ENCODE results near the gene MAS1L. TPM values are rescaled to one million over a fixed set of nuclear protein-coding genes. Genes with fewer than 3 reads are reported as not detected.

Gene MAS1L
- total RNA-seq, 1 experiment from 2014 or later: not detected

DNA sequence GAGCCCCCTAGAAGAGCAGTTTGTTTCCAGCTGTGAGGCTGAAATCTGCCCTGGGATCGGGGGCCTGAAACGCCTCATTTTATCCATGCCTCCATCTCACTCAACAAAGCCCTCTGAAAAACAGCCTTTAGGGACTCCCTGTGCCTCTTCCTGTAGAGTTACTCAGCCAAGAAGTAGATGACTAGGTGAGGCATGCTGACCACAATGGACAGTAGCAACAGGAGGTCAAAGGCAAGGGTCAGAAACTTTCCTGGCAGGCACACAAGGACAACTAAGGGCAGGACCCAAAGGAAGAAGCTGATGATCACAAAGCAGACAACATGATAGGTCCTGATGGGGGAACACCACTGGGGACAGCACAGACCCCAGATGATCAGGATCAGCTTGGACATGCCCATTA, 12.8 kb downstream of the MAS1L start:
- H3K9me3 Mint-ChIP-seq (ENCODE audit: unreplicated experiment): no peaks in the 10 kb centered on the region
- H3K36me3 Mint-ChIP-seq (ENCODE audit: insufficient read depth, unreplicated experiment): peaks cover 9% of the 10 kb centered on the region
- no peak overlapping the region for H3K4me3 Mint-ChIP-seq (ENCODE audit: unreplicated experiment)
- TF ChIP-seq, protein P1, sequence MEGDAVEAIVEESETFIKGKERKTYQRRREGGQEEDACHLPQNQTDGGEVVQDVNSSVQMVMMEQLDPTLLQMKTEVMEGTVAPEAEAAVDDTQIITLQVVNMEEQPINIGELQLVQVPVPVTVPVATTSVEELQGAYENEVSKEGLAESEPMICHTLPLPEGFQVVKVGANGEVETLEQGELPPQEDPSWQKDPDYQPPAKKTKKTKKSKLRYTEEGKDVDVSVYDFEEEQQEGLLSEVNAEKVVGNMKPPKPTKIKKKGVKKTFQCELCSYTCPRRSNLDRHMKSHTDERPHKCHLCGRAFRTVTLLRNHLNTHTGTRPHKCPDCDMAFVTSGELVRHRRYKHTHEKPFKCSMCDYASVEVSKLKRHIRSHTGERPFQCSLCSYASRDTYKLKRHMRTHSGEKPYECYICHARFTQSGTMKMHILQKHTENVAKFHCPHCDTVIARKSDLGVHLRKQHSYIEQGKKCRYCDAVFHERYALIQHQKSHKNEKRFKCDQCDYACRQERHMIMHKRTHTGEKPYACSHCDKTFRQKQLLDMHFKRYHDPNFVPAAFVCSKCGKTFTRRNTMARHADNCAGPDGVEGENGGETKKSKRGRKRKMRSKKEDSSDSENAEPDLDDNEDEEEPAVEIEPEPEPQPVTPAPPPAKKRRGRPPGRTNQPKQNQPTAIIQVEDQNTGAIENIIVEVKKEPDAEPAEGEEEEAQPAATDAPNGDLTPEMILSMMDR (IDR thresholded peaks at IDR 0.05; ENCODE audit: unreplicated experiment): no peak
- H3K27ac Mint-ChIP-seq (ENCODE audit: low read depth, unreplicated experiment): no peak overlapping the region
- BruUV-seq (replicated peaks): no TSS peak
- DNase-seq (ENCODE audit: unreplicated experiment): no peak
- H3K27me3 Mint-ChIP-seq (ENCODE audit: insufficient read depth, unreplicated experiment): peaks cover 16% of the 10 kb centered on the region
- intact Hi-C loops (cut with micrococcal nuclease): no loop called here
- H3K4me1 Mint-ChIP-seq (ENCODE audit: insufficient read depth, unreplicated experiment): no peaks in the 10 kb centered on the region
- POLR2A ChIA-PET: no interaction called here
- CTCF ChIA-PET: no interaction called here

DNA sequence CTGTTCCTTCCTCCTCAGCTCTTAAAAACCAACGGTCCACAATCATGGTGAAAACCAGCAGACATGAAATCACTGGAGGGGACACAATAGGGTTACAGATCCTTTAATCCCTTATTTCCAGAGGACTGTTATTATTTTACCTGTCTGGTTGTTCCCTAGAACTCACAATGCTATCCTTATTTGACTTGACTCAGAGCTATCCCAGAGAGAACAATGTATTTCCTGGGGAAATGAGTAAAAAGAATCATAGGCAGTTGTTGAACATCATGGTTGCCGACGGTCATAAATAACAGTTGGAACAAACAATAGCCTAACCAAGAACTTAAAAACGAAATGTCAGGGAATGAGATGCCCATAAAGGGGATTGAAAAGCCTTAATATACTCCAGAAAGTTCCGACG, 21.5 kb downstream of the MAS1L start:
- no peak overlapping the region for H3K4me3 Mint-ChIP-seq (ENCODE audit: unreplicated experiment)
- H3K27me3 Mint-ChIP-seq (ENCODE audit: insufficient read depth, unreplicated experiment): peaks cover 70% of the 10 kb centered on the region
- TF ChIP-seq, protein P1 (IDR thresholded peaks at IDR 0.05; ENCODE audit: unreplicated experiment): no peak
- POLR2A ChIA-PET: interaction anchor here (0.8 kb wide), 1 partner anchor 51 kb away, joined by 3 read pairs; no protein-coding TSS in a partner anchor
- BruUV-seq (replicated peaks): no TSS peak
- no peak overlapping the region for H3K27ac Mint-ChIP-seq (ENCODE audit: low read depth, unreplicated experiment)
- DNase-seq (ENCODE audit: unreplicated experiment): no peak
- H3K36me3 Mint-ChIP-seq (ENCODE audit: insufficient read depth, unreplicated experiment): no peaks in the 10 kb centered on the region
- CTCF ChIA-PET: interaction anchor here (0.7 kb wide), 1 partner anchor 19 kb away, joined by 3 read pairs; no protein-coding TSS in a partner anchor
- no peaks in the 10 kb centered on the region for H3K9me3 Mint-ChIP-seq (ENCODE audit: unreplicated experiment)
- no peaks in the 10 kb centered on the region for H3K4me1 Mint-ChIP-seq (ENCODE audit: insufficient read depth, unreplicated experiment)
- intact Hi-C loops (cut with micrococcal nuclease): no loop called here

DNA sequence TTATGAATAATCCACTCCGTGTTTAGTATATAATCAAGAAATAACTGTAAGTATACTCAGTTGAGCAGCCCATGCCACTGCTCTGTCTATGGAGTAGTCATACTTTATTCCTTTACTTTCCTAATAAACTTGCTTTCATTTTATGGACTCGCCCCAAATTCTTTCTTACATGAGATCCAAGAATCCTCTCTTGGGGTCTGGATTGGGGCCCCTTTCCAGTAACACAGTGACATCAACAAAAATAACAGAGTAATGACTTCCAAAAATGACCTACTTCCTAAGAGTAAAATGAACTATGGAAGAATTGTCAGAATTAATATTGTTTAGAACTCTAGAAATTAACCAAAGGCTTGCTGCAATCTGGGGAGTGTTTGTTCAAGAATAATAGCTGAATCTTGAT, 22.0 kb downstream of the MAS1L start:
- ChIA-PET POLR2A (interaction anchor here (0.8 kb wide), 1 partner anchor 50 kb away, joined by 3 read pairs; no protein-coding TSS in a partner anchor), CTCF (interaction anchor here (0.7 kb wide), 1 partner anchor 18 kb away, joined by 3 read pairs; no protein-coding TSS in a partner anchor)
- no peak for DNase-seq (ENCODE audit: unreplicated experiment)
- no peaks in the 10 kb centered on the region for H3K9me3 Mint-ChIP-seq (ENCODE audit: unreplicated experiment)
- no peak overlapping the region for H3K27ac Mint-ChIP-seq (ENCODE audit: low read depth, unreplicated experiment)
- no TSS peak for BruUV-seq (replicated peaks)
- no peaks in the 10 kb centered on the region for H3K36me3 Mint-ChIP-seq (ENCODE audit: insufficient read depth, unreplicated experiment)
- intact Hi-C loops (cut with micrococcal nuclease): no loop called here
- H3K27me3 Mint-ChIP-seq (ENCODE audit: insufficient read depth, unreplicated experiment): peaks cover 73% of the 10 kb centered on the region
- no peaks in the 10 kb centered on the region for H3K4me1 Mint-ChIP-seq (ENCODE audit: insufficient read depth, unreplicated experiment)
- TF ChIP-seq, protein P1 (IDR thresholded peaks at IDR 0.05; ENCODE audit: unreplicated experiment): no peak
- H3K4me3 Mint-ChIP-seq (ENCODE audit: unreplicated experiment): no peak overlapping the region

DNA sequence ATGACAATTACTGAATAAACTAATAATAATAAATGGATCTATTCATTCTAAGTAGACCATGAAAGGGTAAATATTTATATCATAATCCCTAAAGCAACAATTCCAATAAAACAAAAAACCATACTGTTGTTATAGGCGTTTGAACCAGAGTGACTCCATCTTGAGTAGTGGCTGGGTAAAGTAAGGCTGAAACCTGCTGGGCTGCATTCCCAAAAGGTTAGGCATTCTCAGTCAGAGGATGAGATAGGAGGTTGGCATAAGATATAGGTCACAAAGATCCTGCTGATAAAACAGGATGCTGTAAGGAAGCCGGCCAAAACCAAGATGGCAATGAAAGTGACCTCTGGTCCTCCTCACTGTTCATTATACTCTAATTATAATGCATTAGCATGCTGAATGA, 22.5 kb downstream of the MAS1L start:
- Mint-ChIP-seq H3K36me3 (ENCODE audit: insufficient read depth, unreplicated experiment) (no peaks in the 10 kb centered on the region), H3K27me3 (ENCODE audit: insufficient read depth, unreplicated experiment) (peaks cover 73% of the 10 kb centered on the region), H3K9me3 (ENCODE audit: unreplicated experiment) (no peaks in the 10 kb centered on the region), H3K27ac (ENCODE audit: low read depth, unreplicated experiment) (no peak overlapping the region), H3K4me3 (ENCODE audit: unreplicated experiment) (no peak overlapping the region), H3K4me1 (ENCODE audit: insufficient read depth, unreplicated experiment) (no peaks in the 10 kb centered on the region)
- intact Hi-C loops (cut with micrococcal nuclease): no loop called here
- BruUV-seq (replicated peaks): no TSS peak
- DNase-seq (ENCODE audit: unreplicated experiment): no peak
- TF ChIP-seq, protein P1 (IDR thresholded peaks at IDR 0.05; ENCODE audit: unreplicated experiment): no peak
- CTCF ChIA-PET: no interaction called here
- POLR2A ChIA-PET: no interaction called here

Measured in MCF 10A (cell line).